ENCODE results near the gene MRPL51.
"Not testable (repeated sequence)": the region's sequence is repeated elsewhere in the genome, so short reads cannot be mapped to it uniquely, and the experiment has no call there.

MRPL51 gene

DNA sequence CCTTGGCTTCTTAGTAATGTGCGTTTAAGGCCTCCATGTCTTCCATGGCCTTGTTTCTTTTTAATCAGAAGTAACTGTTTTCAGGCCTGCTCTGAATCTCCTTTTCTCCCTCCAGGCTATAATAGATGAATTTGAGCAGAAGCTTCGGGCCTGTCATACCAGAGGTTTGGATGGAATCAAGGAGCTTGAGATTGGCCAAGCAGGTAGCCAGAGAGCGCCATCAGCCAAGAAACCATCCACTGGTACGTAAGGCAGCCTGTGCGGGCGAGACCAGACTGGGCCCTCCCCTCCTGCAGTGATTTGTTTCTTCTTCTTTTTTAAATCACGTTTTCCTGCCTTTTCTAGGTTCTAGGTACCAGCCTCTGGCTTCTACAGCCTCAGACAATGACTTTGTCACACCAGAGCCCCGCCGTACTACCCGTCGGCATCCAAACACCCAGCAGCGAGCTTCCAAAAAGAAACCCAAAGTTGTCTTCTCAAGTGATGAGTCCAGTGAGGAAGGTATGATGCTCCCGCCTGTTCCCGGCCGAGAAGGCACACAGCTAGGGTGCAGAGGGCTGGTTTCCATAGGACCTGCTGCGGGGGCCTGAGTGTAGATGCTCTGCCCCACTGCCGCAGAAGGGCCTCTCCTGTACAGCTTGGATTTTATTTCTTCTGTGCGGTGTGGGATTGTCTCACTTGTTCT is 37.7 kb upstream of the MRPL51 start:
- no peak for DNase-seq

- no peak for DNase-seq
These were observed 36.3 kb upstream of the MRPL51 start for GRCh38 chr12:6529291-6529737.

DNA sequence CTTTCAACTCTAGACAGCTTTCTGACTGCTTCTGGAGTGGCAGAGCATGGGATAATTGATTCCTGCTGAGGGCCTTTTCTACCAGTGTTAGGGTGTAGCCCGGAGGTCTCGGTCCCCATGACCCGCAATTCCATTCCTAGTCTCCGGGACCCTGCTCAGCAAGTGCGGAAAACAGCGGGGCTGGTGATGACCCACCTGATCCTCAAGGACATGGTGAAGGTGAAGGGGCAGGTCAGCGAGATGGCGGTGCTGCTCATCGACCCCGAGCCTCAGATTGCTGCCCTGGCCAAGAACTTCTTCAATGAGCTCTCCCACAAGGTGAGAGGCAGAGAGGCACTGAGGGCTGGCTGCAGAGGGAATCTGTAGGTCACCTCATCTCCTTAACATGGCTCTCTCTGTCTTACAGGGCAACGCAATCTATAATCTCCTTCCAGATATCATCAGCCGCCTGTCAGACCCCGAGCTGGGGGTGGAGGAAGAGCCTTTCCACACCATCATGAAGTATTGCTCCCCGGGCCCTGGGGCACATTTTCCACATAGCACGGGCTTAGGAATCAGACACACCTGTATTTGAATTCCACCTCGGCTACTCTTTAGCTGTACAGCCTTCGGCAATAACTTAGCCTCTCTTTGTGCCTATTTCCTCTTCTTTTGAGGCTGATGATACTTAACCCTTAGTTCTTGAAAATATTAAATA is 35.6 kb upstream of the MRPL51 start:
- DNase-seq: no peak

DNA sequence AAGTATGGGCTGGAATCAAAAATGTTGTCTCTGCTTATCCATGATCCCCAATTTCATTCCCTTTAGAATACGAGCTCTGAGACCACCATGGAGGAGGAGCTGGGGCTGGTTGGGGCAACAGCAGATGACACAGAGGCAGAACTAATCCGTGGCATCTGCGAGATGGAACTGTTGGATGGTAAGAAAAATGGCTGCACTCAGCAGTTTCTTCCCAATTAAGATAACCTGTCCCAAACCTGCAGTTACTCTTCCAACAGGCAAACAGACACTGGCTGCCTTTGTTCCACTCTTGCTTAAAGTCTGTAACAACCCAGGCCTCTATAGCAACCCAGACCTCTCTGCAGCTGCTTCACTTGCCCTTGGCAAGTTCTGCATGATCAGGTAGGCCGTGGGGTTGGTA is 34.6 kb upstream of the MRPL51 start:
- DNase-seq: no peak

- no peak for DNase-seq
These were observed 33.9 kb upstream of the MRPL51 start for GRCh38 chr12:6526766-6527525.

- no peak for DNase-seq
These were observed 33.1 kb upstream of the MRPL51 start for GRCh38 chr12:6526201-6526600.

- no peak for DNase-seq
These were observed 31.6 kb upstream of the MRPL51 start for GRCh38 chr12:6524648-6525047.

- no peak for DNase-seq
These were observed 30.6 kb upstream of the MRPL51 start for GRCh38 chr12:6523708-6524107.

- DNase-seq: no peak
These were observed 29.1 kb upstream of the MRPL51 start for GRCh38 chr12:6522193-6522592.

DNA sequence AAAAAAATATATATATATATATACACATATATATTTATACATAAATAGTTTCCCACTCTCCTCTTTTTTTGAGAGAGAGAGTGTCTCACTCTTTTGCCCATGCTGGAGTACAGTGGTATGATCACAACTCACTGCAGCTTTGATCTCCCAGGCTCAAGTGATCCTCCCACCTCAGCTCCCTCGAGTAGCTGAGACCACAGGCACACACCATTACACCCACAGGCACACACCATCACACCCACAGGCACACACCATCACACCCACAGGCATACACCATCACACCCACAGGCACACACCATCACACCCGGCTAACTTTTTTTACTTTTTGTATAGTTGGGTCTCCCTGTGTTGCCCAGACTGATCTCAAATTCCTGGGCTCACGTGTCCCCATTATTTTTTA is 27.1 kb upstream of the MRPL51 start:
- DNase-seq: no peak

GRCh38 chr12:6508087-6508486 is 15.0 kb upstream of the MRPL51 start:
- DNase-seq: no peak

GRCh38 chr12:6507102-6507998 is 14.3 kb upstream of the MRPL51 start:
- DNase-seq: no peak

GRCh38 chr12:6500466-6500865 is 7.4 kb upstream of the MRPL51 start:
- DNase-seq: no peak

DNA sequence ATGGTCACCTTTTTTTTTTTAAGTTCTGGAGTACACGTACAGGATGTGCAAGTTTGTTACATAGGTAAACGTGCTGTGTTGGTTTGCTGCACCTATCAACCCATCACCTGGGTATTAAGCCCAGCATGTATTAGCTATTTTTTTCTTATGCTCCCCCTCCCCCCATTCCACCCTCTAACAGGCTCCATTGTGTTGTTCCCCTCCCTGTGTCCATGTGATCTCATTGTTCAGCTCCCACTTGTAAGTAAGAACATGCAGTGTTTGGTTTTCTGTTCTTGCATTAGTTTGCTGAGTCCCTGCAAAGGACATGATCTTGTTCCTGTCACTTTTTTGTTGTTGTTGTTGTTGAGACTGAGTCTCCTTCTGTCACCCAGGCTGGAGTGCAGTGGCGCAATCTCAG is 4.2 kb upstream of the MRPL51 start:
- DNase-seq: not testable (repeated sequence)

DNA sequence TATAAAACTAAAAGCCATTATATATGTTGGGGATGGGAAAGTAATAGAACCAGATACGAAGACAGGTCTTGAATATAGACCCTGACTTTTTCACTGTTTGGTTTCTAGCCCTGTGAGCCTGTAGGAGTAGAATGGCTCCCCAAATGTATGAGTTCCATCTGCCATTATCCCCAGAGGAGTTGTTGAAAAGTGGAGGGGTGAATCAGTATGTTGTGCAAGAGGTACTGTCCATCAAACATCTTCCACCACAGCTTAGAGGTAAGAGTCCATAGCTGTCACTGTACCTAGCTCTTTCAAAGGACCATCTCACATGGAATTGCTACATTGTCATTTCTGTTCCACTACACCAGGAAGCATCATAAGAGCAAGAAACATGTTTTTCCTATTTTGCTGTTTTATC is 1.9 kb upstream of the MRPL51 start:
- DNase-seq: no peak

DNA sequence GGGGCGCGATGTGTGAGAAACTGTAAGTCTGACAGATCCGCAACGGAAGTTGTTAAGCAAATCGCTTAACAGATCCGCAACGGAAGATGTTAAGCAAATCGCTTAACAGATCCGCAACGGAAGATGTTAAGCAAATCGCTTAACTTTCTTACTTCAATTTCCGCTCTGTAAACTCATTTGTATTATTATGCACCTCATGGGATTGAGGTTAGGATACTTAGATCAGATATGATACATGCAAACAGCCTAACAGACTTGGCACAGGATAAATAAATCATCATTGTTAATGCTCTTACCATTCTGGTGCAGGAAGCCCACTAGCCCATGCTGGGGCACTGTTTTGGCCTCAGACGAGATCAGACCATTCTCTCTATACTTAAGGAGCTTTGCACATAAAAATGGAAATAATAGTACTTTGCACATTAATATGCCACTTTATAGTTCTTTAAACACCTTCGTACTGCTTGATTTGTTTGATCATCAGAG is 1.2 kb upstream of the MRPL51 start:
- no peak for DNase-seq

GRCh38 chr12:6493497-6494257 is 615 bp upstream of the MRPL51 start, which contains the start of gene NCAPD2:
NCAPD2 (plus strand) TSS chr12:6494102; CDS start chr12:6495099, 997 bp downstream.
- DNase-seq: peak; percentile 91 to 93

DNA sequence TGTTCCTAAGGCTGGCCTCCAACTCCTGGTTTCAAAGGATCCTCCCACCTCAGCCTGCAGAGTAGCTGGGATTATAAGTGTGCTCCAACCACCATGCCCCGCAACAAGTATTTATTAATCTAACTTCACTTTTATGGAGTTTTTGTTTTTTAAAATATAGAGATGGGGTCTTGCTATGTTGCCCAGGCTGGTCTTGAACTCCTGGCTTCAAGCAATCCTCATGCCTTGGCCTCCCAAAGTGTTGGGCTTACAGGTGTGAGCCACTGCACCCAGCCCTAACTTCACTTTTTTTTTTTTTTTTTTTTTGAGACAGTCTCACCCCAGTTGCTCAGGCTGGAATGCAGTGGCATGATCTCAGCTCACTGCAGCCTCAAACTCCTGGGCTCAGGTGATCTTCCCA is 2.4 kb downstream of the MRPL51 start:
- not testable (repeated sequence) for DNase-seq

- DNase-seq: no peak
These were observed 3.6 kb downstream of the MRPL51 start for GRCh38 chr12:6489449-6489848.

- DNase-seq: no peak
These were observed 4.8 kb downstream of the MRPL51 start for GRCh38 chr12:6488240-6488639.

DNA sequence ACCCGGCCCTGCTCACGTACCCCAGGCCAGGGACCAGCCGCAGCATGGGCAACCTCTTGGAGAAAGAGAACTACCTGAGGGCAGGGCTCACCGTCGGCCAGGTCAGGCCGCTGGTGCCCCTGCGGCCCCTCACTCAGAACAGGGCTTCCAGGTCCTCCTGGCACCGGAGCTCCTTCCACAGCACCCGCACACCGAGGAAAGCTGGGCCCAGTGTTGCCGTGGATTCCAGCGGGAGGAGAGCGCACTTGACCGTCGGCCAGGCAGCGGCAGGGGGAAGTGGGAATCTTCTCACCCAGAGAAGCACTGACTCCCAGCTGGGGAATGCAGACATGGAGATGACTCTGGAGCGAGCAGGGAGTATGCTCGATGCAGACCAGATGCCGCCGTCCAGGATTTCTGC is 14.6 kb downstream of the MRPL51 start:
- no peak for DNase-seq

All from activated CD4-positive, alpha-beta T cell treated with anti-CD3 and anti-CD28 coated beads, Interleukin-2, amount 50 U/mL, for 4 hours (primary cell).